B cell (primary cell): ENCODE data around the gene POLD4.

Source experiments
- CTCF ChIP-seq: fragments of 200-600 bp; IDR thresholded peaks from one replicate; pipeline ENCODE4 v1.8.0; 2022; ENCODE audit warnings: antibody characterized with exemption, mild to moderate bottlenecking
- EZH2 ChIP-seq: IDR thresholded peaks from 2 replicates; pipeline ENCODE4 v1.6.1; 2012; ENCODE audit warnings: borderline replicate concordance, low read depth, mild to moderate bottlenecking, moderate library complexity, low read length; ENCODE audit not compliant: insufficient read depth, poor library complexity, severe bottlenecking

GRCh38 chr11:67389477-67389876 lies 36.1 kb upstream of the POLD4 start:
- peak; percentile 70 for TF ChIP-seq CTCF
- no peak for TF ChIP-seq EZH2
